Adrenal gland (tissue), 12 donors: ENCODE results near the gene SNX24. TPM values are rescaled to one million over a fixed set of nuclear protein-coding genes. Genes with fewer than 3 reads are reported as not detected.

ENCODE experiments used
- DNase-seq, 7 donors: peaks; one replicate each; pipeline ENCODE4 v3.0.0-alpha.2; 2019 to 2020
- H3K27ac ChIP-seq, 5 donors: fragments of 200-600 bp; sonication (generic) in 4 of 5; 1 replicate in 3 of 5; 2 replicates in 2 of 5; pipeline versions ENCODE4 v1.5.1 to v1.8.0; 2016 to 2020; ENCODE audit warnings: mild to moderate bottlenecking in 1 of 5
- H3K27me3 ChIP-seq: fragments of 200-600 bp; 2 replicates; pipeline ENCODE4 v1.8.0; 2021
- H3K36me3 ChIP-seq, 2 donors: fragments of 200-600 bp; replicated peaks in 1 of 2; 1 replicate in 1 of 2; 2 replicates in 1 of 2; pipeline versions ENCODE4 v1.5.1 to v1.8.0; 2018 to 2022
- H3K4me1 ChIP-seq, 2 donors: fragments of 200-600 bp; replicated peaks in 1 of 2; 1 replicate in 1 of 2; 2 replicates in 1 of 2; pipeline versions ENCODE4 v1.5.1 to v1.8.0; 2018 to 2021
- H3K4me3 ChIP-seq, 4 donors: fragments of 200-600 bp; sonication (generic) in 3 of 4; one replicate each; pipeline ENCODE4 v1.5.1; 2016 to 2018
- H3K9me3 ChIP-seq, 3 donors: fragments of 200-600 bp; sonication (generic) in 1 of 3; replicated peaks in 1 of 3; 1 replicate in 2 of 3; 2 replicates in 1 of 3; pipeline versions ENCODE4 v1.5.1 to v1.8.0; 2016 to 2021
- POLR2A ChIP-seq, 2 donors: fragments of 450-650 bp; IDR thresholded peaks; one replicate each; pipeline ENCODE4 v1.6.1; 2017; ENCODE audit warnings: antibody characterized with exemption in 2 of 2, mild to moderate bottlenecking in 2 of 2, moderate library complexity in 1 of 2
- WGBS, 4 donors: extraction: QIAGEN DNeasy Blood & Tissue Kit in 2 of 4; methylation state at CpG; one replicate each; pipeline versions ENCODE4 v1.1.5 to v1.1.7; 2013 to 2017; 5-methylcytosine and 5-hydroxymethylcytosine counted together
- intact Hi-C, 2 donors: fragments of 100-400 bp; cut with DNase I; formaldehyde crosslinking; loops; one replicate each; pipeline versions ENCODE4 v1.14.1 to v1.15.0; 2022 to 2023
- polyA plus RNA-seq, 3 donors: library from polyadenylated mRNA; stranded (reverse); fragments of 200-250 nt in 2 of 3; fragments of 350-450 nt in 1 of 3; fragmentation: Illumina TruSeq in 1 of 3; extraction: RNeasy Lipid Tissue Mini Kit (QIAGEN cat#74804) in 1 of 3; gene quantifications; one replicate each; pipeline ENCODE4 v1.2.3, GENCODE V29; 2013 to 2014
- total RNA-seq, 9 donors: library from RNA; depleted of rRNA in 4 of 9; stranded (reverse); fragments of >200 nt in 4 of 9; fragments of 120-200 nt in 1 of 9; fragmentation: NEBNext Ultra II Directional in 1 of 9; extraction: Animal tissue kit (Norgen Biotek cat#: 25700) in 1 of 9; gene quantifications; one replicate each; pipeline versions ENCODE4 v1.1.0 to v1.2.4, GENCODE V29; 2013 to 2023
- TF ChIP-seq, protein P1 (sequence below), 6 experiments: fragments of 450-650 bp in 4 of 6; fragments of 200-600 bp in 2 of 6; sonication (generic) in 1 of 6; IDR thresholded peaks; 1 replicate in 5 of 6; 2 replicates in 1 of 6; pipeline versions ENCODE4 v1.5.1 to v1.8.0; 2016 to 2021; ENCODE audit warnings: antibody characterized with exemption in 6 of 6, mild to moderate bottlenecking in 2 of 6, moderate library complexity in 1 of 6
- donor health status: healthy with polysubstance abuse.
- donor health status: Bipolar disorder and iron deficiency.
- donor health status: DM: yes; HTN: yes; CAD: no.
- donor health status: DM: no; HTN: no; CAD: no.
- donor health status: DM: no; HTN: no; CAD: no.
- donor health status: DM: yes; HTN: yes; CAD: no.

SNX24 gene
- total and polyA plus RNA-seq, 12 donors, result 5.0 to 28.2 (median 13.9) TPM

DNA sequence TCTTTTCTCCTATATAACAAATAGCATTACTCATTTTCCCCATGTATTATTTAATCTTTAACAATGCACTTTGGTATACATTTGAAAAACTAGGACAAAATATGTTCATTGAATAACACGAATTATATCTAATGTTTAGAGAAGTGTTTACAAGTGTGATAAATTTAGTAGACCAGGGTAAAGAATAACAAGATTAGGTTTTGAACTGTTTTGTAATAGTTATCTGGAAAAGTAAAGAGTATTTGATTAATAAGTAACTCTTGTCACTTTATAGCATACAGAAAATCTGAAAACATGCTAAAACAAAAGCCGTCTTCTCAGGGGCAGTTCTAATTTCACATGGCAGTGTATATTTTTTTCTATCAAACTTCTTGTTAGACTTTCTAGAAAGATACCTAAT, 132.7 kb downstream of the SNX24 start:
- peaks cover 0 to 6% (median 0%) of the 10 kb centered on the region in 3 donors for H3K9me3 ChIP-seq
- intact Hi-C loops, result no loop called here
- H3K4me3 ChIP-seq, result no peak overlapping the region
- H3K27me3 ChIP-seq, result no peaks in the 10 kb centered on the region
- 86 to 92% (median 90%) methylated on average over 2 of the region's 2 CpGs for WGBS, 4 donors
- no peak for DNase-seq
- H3K27ac ChIP-seq, result no peak overlapping the region
- no peaks in the 10 kb centered on the region for H3K36me3 ChIP-seq
- TF ChIP-seq POLR2A (IDR thresholded peaks at IDR 0.05), result no peak
- no peaks in the 10 kb centered on the region for H3K4me1 ChIP-seq

DNA sequence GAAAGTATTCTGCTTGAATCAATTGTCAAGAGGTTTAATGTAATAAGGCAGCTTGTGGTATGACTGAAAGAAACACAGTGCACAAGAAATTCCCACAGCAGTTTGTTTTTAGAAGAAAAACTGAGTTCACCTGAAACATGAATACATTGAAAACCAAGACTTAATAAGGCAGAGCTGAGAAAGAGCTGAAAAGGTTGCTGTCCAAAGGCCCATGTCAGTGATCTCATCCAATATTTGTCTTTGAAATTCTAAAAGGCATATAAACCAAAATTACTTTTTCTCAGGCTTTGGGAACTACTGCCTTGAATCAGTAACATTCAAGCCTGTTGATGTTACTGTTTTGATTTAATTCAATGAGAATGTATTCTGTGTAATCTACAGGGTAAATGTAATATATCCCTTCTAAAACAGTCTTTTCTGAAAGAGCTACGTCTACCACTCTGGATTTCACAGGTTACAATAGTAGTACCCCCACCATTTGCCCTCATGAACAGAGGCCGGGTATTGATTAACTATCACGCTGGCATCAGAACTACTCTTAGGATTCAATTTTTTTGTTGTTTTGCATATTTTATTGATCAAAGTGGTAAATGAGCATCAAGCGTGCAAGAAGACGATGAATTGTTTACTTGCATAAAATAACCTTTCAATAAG, 133.4 kb downstream of the SNX24 start:
- DNase-seq, result no peak
- Histone ChIP-seq H3K4me3 (no peak overlapping the region), H3K27me3 (no peaks in the 10 kb centered on the region), H3K27ac (no peak overlapping the region), H3K36me3 (no peaks in the 10 kb centered on the region), H3K4me1 (no peaks in the 10 kb centered on the region), H3K9me3 (peaks cover 0 to 6% (median 0%) of the 10 kb centered on the region in 3 donors)
- 78 to 97% (median 96%) methylated on average over 5 of the region's 5 CpGs for WGBS, 4 donors
- intact Hi-C loops, result no loop called here
- TF ChIP-seq, protein P1, sequence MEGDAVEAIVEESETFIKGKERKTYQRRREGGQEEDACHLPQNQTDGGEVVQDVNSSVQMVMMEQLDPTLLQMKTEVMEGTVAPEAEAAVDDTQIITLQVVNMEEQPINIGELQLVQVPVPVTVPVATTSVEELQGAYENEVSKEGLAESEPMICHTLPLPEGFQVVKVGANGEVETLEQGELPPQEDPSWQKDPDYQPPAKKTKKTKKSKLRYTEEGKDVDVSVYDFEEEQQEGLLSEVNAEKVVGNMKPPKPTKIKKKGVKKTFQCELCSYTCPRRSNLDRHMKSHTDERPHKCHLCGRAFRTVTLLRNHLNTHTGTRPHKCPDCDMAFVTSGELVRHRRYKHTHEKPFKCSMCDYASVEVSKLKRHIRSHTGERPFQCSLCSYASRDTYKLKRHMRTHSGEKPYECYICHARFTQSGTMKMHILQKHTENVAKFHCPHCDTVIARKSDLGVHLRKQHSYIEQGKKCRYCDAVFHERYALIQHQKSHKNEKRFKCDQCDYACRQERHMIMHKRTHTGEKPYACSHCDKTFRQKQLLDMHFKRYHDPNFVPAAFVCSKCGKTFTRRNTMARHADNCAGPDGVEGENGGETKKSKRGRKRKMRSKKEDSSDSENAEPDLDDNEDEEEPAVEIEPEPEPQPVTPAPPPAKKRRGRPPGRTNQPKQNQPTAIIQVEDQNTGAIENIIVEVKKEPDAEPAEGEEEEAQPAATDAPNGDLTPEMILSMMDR (IDR thresholded peaks at IDR 0.05), result no peak
- TF ChIP-seq POLR2A (IDR thresholded peaks at IDR 0.05), result no peak

DNA sequence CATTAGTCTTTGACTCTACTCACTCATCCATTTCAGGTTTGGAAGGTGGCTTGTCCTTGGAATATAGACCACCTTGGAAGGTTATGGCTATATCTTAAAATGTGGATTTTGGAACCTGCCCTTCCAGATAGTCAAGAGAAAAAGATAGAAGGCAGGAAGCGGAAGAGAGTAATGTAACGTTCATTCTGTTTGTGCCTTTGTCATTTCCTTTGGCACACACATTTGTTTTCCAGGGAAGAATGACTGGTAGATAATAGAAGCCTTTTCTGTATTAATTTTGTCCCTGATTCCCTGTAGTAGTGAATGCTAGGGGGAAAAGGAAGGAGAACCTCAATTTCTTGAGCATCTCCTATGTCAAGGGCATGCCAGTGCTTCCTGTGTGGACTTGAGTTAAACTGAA, 136.4 kb downstream of the SNX24 start:
- H3K27me3 ChIP-seq, result no peaks in the 10 kb centered on the region
- 49 to 89% (median 76%) methylated on average over 2 of the region's 2 CpGs for WGBS, 4 donors
- H3K4me3 ChIP-seq, result no peak overlapping the region
- no peak overlapping the region for H3K27ac ChIP-seq
- no peaks in the 10 kb centered on the region for H3K4me1 ChIP-seq
- no peaks in the 10 kb centered on the region for H3K9me3 ChIP-seq
- no peaks in the 10 kb centered on the region for H3K36me3 ChIP-seq
- DNase-seq, result no peak
- TF ChIP-seq, protein P1 (IDR thresholded peaks at IDR 0.05), result no peak
- TF ChIP-seq POLR2A (IDR thresholded peaks at IDR 0.05), result no peak
- intact Hi-C loops, result no loop called here

DNA sequence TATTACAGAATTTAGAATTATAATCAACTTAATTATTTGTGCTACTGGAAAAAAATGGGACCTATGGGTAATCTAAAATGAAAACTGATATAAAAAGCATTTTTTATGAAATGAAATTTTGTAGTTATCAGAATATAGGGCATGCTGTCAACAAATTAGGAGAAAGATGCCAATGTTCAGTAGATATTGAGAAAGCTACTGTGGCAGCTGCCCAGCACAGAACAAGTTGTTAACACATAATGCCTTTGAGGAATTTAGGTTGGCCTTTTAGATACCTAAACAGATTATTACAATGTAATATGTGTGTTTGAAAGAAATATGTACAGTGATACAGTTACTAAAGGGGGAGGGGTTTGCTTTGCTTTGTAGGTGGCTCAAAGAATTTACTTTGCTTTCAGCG, 137.0 kb downstream of the SNX24 start:
- H3K4me1 ChIP-seq, result no peaks in the 10 kb centered on the region
- no peak for TF ChIP-seq POLR2A (IDR thresholded peaks at IDR 0.05)
- TF ChIP-seq, protein P1 (IDR thresholded peaks at IDR 0.05), result no peak
- DNase-seq, result no peak
- WGBS, 4 donors, result 0 to 2% (median 1%) methylated on average over 1 of the region's 1 CpG
- no peaks in the 10 kb centered on the region for H3K27me3 ChIP-seq
- H3K27ac ChIP-seq, result no peak overlapping the region
- H3K36me3 ChIP-seq, result no peaks in the 10 kb centered on the region
- intact Hi-C loops, result no loop called here
- H3K9me3 ChIP-seq, result no peaks in the 10 kb centered on the region
- H3K4me3 ChIP-seq, result no peak overlapping the region

DNA sequence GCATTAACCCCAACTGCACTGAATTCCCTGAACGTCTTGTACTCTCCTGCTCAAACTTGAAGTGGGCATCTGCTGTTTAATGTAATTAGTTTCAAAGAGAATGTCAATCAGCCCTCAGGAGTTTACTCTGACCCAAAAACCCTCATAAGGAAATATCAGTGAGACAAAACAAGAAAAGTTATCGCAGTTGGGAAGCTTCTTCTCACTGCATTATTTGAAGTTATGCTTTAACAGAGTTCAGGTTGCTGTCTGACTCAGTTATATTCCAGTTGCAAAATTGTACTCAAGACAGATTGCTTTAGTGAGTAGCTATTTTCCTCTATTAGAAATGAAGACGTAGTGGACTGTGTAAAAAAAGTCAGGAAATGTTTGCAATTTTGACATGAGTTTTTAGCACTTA, 139.0 kb downstream of the SNX24 start:
- H3K36me3 ChIP-seq, result no peaks in the 10 kb centered on the region
- 93 to 97% (median 94%) methylated on average over 3 of the region's 3 CpGs for WGBS, 4 donors
- no peak for TF ChIP-seq POLR2A (IDR thresholded peaks at IDR 0.05)
- TF ChIP-seq, protein P1 (IDR thresholded peaks at IDR 0.05), result no peak
- no peaks in the 10 kb centered on the region for H3K27me3 ChIP-seq
- no peaks in the 10 kb centered on the region for H3K4me1 ChIP-seq
- no peak for DNase-seq
- H3K9me3 ChIP-seq, result no peaks in the 10 kb centered on the region
- H3K4me3 ChIP-seq, result no peak overlapping the region
- intact Hi-C loops, result no loop called here
- no peak overlapping the region for H3K27ac ChIP-seq
